HG03039 (cell line): ENCODE data around the gene ENOX1.

Experiments used
- ATAC-seq: cut with Tn5 transposase; IDR thresholded peaks from one replicate; pipeline ENCODE4 v1.9.1; 2021; ENCODE audit warnings: mild to moderate bottlenecking, moderate library complexity; ENCODE audit not compliant: unreplicated experiment

Gene ENOX1

DNA sequence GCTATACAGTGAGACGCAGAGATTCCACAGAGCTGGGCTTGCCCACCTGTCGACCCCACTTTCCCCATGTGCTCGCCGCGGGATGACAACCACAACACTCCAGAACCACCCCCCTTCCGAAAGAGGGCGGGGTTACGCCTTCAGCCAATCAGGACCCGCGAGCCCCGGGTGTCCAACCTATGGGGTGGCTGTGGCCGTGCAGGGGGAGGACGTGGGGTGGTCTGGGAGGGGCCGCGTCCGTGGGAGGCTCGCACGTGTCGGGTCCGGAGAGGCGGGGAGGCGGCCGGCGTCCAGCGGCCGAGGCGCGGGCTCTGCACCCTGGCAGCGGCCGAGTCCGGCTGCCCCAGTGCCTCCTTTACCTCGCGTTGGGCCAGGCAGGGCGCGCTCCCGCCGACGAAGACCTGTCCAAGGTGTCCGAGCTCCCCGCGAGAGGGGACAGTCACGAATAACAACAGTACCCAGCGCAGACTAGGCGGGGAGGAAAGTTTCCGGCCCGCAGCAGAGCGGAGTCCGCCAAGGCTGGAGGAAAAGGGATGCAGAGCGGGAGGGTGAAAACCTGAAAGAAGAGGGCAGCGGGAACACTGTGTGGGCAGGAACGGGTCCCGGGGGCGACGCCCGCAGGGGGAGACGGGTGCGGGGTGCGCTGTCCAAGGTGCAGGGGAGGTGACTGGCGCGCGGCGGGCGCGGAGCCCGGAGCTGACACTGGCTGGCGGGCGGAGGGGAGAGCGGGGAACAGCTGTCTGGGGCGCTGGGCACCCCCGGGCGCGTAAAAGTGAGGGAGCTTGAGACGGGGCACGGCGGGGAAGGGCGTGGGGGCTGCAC lies 911 bp downstream of the ENOX1 start:
- no peak for ATAC-seq

GRCh38 chr13:43785261-43785649 lies 1.5 kb downstream of the ENOX1 start:
- no peak for ATAC-seq

- no peak for ATAC-seq
Observed at GRCh38 chr13:43784496-43784895, 2.3 kb downstream of the ENOX1 start.

DNA sequence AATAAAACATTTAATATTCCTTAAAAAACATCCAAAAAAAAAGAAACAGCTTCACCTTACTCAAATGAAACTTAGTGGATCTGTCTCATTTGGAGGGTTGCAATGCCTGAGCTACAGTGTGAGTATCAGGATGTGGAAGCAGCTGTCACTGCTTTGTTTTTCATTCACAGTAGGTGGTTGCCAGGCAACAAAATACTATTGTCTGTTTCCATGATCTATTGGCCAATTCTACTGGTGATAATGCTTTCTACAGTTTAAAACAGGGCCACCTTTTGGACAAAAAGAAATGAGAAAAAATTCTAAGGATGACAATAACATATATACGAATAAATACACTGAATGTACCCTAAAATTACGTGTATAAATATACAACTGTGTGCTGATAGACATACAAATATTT lies 3.0 kb downstream of the ENOX1 start:
- ATAC-seq: no peak

DNA sequence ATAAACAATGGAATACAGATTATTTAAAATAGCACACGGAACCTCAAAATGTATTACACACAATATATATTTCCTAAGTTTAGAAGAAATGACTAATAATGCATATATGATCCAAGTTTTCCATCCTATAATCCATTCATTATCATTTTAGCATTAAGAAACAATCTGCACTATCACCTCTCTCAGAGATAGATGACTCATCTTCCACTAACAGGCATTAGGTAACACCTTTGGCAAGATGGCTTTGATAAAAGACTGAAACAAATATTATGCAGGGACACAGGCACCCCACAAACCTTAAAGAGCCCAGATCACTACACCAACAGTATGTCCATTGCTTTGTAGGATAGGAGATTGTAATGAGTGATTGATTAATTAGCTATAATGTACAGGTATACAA lies 4.1 kb downstream of the ENOX1 start:
- no peak for ATAC-seq

DNA sequence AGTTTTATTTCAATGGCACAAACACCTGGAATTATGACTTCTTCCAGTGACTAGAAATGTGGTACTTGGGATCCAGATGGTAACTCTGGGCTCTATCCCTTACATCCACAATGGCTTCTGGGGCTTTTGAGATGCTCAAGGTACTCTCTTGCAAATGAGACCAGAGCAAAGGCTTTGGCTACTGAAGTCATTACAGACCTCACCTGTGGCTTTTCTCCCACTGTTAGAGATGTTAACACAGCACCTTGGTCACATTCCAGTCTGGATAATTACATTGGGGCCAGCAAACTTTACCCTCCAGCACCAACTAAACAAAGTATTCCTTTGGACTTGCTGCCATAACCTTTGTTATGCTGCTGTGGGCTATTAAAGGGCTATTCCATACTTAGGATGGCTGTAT lies 6.1 kb downstream of the ENOX1 start:
- ATAC-seq: no peak

GRCh38 chr13:43776501-43777079 lies 10.2 kb downstream of the ENOX1 start:
- ATAC-seq: no peak

DNA sequence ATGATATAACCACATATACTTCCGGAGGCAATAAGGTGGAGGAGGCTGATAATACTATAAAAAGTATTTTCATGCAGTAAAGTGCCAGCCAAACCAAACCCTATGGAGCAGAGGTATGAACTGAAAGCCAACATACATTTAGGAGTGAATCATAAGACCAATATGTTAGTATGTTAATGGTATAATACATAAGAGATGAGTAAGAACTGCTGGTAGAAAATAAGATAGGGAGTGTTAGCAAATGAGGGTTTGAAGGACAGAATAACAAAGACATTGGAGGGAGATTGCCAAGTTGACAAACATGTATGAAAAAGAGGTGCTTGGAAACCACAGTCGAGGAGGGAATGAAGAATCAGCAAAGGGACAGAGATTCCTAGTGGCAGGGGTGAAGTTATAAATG lies 10.8 kb downstream of the ENOX1 start:
- no peak for ATAC-seq

- no peak for ATAC-seq
Observed at GRCh38 chr13:43773602-43774001, 13.2 kb downstream of the ENOX1 start.

DNA sequence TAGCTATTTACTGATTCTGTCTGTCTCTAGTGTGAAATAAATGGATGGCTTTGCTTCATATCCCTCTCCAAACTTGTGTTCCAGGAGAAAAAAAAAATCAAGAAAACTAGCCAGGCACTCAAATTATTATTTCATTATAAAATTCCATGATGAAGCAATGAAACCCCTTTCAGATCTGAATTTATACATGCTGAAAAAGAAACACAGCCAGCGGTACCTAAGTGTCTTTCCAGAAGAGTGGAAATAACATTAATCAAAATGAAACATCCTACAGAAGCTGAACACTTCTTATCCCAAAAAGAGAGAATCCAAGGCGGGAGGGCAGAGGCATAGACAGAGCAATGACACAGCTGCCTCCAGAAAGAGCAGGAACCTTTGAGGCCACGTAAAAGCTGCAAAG lies 15.9 kb downstream of the ENOX1 start:
- ATAC-seq: no peak

- ATAC-seq: no peak
Observed at GRCh38 chr13:43769529-43769928, 17.2 kb downstream of the ENOX1 start.

DNA sequence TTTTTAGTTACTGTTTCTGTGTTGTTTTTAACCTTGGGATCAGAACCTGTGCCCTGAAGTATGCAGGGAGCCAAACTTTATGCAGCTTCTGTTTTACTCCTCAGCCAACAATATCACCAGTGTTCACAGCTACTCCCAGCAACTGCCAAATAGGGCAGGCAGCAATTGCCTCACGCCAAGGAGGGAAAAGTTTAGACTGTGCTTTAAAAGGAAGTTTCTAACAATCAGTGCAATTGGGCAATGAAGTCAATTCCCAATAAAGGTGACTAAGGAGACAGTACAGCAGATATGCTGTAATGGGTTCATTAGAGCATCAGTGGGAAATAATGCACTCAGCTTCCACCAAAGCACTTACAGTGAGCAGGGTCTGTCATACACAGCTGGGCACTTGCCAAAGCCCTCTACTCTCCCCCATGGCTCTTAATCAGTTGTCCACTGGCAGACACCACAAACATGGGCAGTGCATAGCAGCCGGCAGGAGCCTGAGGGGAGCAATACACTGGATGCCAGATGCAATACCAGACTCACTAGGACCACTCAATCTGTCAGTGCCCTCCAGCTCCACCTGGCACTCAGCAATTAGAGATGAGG lies 19.3 kb downstream of the ENOX1 start:
- no peak for ATAC-seq

DNA sequence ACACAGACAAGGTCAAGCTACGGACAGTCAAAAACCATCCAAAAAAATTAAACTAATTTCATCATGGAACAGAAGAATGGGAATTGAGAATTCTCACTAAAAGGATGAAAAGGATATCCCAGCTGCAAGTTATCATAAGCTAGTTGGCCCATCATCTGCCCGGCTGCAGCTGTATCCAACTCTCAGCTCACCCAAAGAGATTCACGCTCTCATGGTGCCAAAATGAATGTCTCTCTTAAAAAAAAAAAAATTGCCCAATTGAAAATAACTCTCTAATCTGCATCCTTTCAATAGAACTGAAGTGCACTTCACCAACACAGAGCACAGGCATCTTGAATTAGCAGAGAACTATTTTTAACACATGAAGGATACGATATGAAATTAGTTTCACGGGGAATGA lies 20.0 kb downstream of the ENOX1 start:
- no peak for ATAC-seq

- ATAC-seq: no peak
Observed at GRCh38 chr13:43764349-43764748, 22.4 kb downstream of the ENOX1 start.

- no peak for ATAC-seq
Observed at GRCh38 chr13:43763143-43763759, 23.5 kb downstream of the ENOX1 start.

DNA sequence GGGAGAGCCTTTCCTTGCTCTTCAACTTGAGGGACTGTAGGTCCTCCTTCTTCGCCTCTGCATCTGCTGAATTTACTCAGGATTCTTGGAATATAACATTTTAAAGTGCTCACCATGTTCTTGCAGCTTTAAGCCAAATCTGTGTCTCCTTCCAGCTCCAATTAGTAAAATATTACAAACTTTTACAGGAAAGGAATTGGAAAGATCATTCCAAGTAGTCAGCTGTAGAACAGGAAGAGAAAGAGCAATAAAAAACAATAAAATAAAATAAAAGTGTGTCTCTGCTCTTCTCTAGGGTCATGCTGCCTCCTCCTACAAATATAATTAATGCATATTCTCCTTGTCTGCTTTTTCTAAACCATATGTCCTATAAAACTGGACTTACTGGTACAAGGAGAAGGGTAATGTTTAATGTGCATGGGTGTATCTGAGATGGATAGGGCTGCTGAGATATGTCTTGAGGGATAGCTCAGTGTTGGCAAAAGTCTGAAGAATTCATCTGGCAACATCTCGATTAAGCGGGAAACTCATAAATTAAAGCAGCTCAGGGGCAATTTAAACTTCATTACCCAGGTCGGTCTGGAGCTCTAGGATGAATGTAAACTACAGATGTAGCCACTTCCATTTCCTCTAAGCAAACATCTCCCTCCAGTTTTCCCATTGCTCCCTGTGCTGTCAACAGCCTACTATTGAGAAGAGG lies 25.0 kb downstream of the ENOX1 start:
- ATAC-seq: no peak

- no peak for ATAC-seq
Observed at GRCh38 chr13:43760257-43760656, 26.5 kb downstream of the ENOX1 start.

GRCh38 chr13:43758834-43759233 lies 27.9 kb downstream of the ENOX1 start:
- no peak for ATAC-seq

- no peak for ATAC-seq
Observed at GRCh38 chr13:43757266-43757665, 29.5 kb downstream of the ENOX1 start.

DNA sequence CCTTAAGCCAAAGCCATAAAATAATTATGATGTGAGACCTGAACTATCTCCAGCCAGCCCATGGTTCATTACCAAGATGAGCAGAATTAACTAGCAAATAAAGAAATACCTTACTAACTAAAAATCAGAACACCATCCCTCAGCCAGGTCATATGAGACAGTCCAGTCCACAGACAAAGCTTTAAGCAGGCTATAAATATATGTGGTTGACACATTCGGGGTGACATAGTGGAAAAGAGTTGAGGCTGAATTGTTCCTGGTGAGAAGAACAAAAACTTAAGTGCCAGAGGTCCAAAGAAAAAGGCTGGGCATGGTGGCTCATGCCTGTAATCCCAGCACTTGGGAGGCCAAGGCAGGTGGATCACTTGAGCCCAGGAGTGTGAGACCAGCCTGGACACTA lies 30.9 kb downstream of the ENOX1 start:
- no peak for ATAC-seq

GRCh38 chr13:43751624-43752023 lies 35.1 kb downstream of the ENOX1 start:
- no peak for ATAC-seq
